Activated B cell treated with CpG ODN at 0.5 μM for 24 hours (primary cell): ENCODE measurements around the gene FMN1. TPM values are rescaled to one million over a fixed set of nuclear protein-coding genes. Genes with fewer than 3 reads are reported as not detected.

Experiments used
- ATAC-seq: fragments of 200-7000 bp; cut with Tn5 transposase; one replicate; pipeline ENCODE4 v1.10.0; 2021; ENCODE audit warnings: low read depth, mild to moderate bottlenecking, moderate library complexity
- CTCF ChIA-PET: fragments of 350-600 bp; sonication (Branson Sonifier 250); formaldehyde crosslinking; loops from one replicate; lab custom pipeline; 2021; ENCODE audit warnings: antibody characterized with exemption; lab: Charles Lee
- POLR2A ChIA-PET: fragments of 350-600 bp; sonication (Branson Sonifier 250); formaldehyde crosslinking; loops from one replicate; lab custom pipeline; 2021; ENCODE audit warnings: antibody characterized with exemption; lab: Charles Lee
- DNase-seq: peaks from one replicate; pipeline ENCODE4 v3.0.0; 2022
- H3K27ac Mint-ChIP-seq: one replicate; pipeline ENCODE4 v1.8.0; 2020; ENCODE audit warnings: mixed read lengths
- H3K27me3 Mint-ChIP-seq: one replicate; pipeline ENCODE4 v1.8.0; 2021; ENCODE audit warnings: mixed read lengths
- H3K36me3 Mint-ChIP-seq: one replicate; pipeline ENCODE4 v1.8.0; 2021; ENCODE audit warnings: low read depth, mixed read lengths
- H3K4me1 Mint-ChIP-seq: one replicate; pipeline ENCODE4 v1.8.0; 2021; ENCODE audit warnings: mixed read lengths
- H3K4me3 Mint-ChIP-seq: one replicate; pipeline ENCODE4 v1.8.0; 2020; ENCODE audit warnings: mild to moderate bottlenecking, mixed read lengths
- H3K9me3 Mint-ChIP-seq: one replicate; pipeline ENCODE4 v1.8.0; 2020; ENCODE audit warnings: mixed read lengths
- intact Hi-C: fragments of 100-400 bp; cut with micrococcal nuclease; formaldehyde crosslinking; loops from one replicate; pipeline ENCODE4 v1.15.1; 2024
- total RNA-seq: library from RNA; stranded (reverse); gene quantifications from 2 replicates; pipeline ENCODE4 v1.2.3, GENCODE V29; 2022
- TF ChIP-seq, protein P1 (sequence below): fragments of 200-600 bp; IDR thresholded peaks from one replicate; pipeline ENCODE4 v1.8.0; 2022; ENCODE audit warnings: antibody characterized with exemption, mild to moderate bottlenecking

Gene FMN1
- total RNA-seq, 1 donor from 2014 or later: 0.80 TPM

GRCh38 chr15:33119273-33119672, 75.2 kb downstream of the FMN1 start:
- ChIA-PET POLR2A (no interaction called here), CTCF (interaction anchor here (1.3 kb wide), 1 partner anchor 33 kb away, joined by 3 read pairs; no protein-coding TSS in a partner anchor)
- H3K9me3 Mint-ChIP-seq: no peaks in the 10 kb centered on the region
- no peaks in the 10 kb centered on the region for H3K36me3 Mint-ChIP-seq
- ATAC-seq (no peak), DNase-seq (no peak)
- intact Hi-C loops: no loop called here
- TF ChIP-seq, protein P1, sequence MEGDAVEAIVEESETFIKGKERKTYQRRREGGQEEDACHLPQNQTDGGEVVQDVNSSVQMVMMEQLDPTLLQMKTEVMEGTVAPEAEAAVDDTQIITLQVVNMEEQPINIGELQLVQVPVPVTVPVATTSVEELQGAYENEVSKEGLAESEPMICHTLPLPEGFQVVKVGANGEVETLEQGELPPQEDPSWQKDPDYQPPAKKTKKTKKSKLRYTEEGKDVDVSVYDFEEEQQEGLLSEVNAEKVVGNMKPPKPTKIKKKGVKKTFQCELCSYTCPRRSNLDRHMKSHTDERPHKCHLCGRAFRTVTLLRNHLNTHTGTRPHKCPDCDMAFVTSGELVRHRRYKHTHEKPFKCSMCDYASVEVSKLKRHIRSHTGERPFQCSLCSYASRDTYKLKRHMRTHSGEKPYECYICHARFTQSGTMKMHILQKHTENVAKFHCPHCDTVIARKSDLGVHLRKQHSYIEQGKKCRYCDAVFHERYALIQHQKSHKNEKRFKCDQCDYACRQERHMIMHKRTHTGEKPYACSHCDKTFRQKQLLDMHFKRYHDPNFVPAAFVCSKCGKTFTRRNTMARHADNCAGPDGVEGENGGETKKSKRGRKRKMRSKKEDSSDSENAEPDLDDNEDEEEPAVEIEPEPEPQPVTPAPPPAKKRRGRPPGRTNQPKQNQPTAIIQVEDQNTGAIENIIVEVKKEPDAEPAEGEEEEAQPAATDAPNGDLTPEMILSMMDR: no peak
- H3K4me3 Mint-ChIP-seq: no peak overlapping the region
- H3K27ac Mint-ChIP-seq: no peak overlapping the region
- H3K27me3 Mint-ChIP-seq: no peaks in the 10 kb centered on the region
- H3K4me1 Mint-ChIP-seq: no peaks in the 10 kb centered on the region

DNA sequence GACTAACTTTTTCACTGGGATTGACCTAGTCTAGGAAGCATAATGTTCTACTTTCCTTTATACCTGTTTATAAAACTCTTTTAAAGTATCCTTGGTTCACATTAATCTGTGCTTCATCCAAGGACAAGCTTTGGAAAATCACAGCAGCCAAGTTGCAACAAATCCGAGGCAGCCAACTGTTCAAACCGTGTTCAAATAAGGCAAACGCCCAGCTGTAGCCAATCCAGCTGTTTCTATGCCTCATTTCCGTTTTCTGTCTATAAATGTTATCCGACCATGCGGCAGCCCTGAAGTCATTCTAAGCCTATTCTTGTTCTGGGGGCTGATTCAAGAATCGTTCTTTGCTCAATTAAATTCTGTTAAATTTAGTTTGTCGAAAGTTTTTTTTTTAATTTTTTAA, 78.3 kb downstream of the FMN1 start:
- TF ChIP-seq, protein P1: no peak
- ChIA-PET CTCF (no interaction called here), POLR2A (no interaction called here)
- no peaks in the 10 kb centered on the region for H3K36me3 Mint-ChIP-seq
- no peaks in the 10 kb centered on the region for H3K27me3 Mint-ChIP-seq
- H3K4me3 Mint-ChIP-seq: no peak overlapping the region
- intact Hi-C loops: no loop called here
- DNase-seq (no peak), ATAC-seq (no peak)
- H3K4me1 Mint-ChIP-seq: no peaks in the 10 kb centered on the region
- no peaks in the 10 kb centered on the region for H3K9me3 Mint-ChIP-seq
- H3K27ac Mint-ChIP-seq: no peak overlapping the region

DNA sequence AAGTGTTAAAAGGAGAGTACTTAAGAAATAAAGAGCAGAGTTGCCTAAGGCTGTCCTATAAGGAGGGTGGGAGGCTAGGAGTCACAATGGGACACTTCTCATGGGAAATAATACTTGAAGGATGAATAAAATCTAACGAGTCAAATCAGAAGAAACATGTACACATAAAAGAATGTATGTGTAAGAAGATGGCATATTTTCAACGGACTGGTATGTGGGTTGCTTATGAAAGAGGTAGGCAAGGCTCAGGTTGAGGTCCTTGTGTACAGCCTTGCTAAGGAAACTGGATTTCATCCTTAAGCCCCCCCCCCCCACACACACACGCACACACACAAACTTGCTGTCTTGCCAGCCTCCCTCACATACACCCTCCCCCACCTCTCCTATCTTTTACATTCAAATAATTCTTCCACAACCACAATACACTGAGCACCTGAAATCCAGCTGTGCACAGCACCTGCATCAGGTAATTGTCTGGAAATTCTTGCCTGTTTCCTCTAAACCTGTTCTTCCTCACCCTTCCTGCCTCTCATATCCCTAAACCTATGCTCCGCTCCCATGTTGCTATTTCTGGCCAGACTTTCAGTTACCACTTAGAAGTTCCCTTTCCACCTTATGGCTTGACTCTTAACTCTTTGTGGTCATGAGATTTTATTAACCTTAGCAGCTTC, 79.2 kb downstream of the FMN1 start:
- DNase-seq (no peak), ATAC-seq (no peak)
- TF ChIP-seq, protein P1: no peak
- POLR2A ChIA-PET: no interaction called here
- Mint-ChIP-seq H3K27ac (no peak overlapping the region), H3K36me3 (no peaks in the 10 kb centered on the region), H3K27me3 (no peaks in the 10 kb centered on the region), H3K4me3 (no peak overlapping the region), H3K9me3 (no peaks in the 10 kb centered on the region), H3K4me1 (no peaks in the 10 kb centered on the region)
- CTCF ChIA-PET: no interaction called here
- intact Hi-C loops: no loop called here

- H3K27ac Mint-ChIP-seq: no peak overlapping the region
- no peak overlapping the region for H3K4me3 Mint-ChIP-seq
- CTCF ChIA-PET: no interaction called here
- H3K27me3 Mint-ChIP-seq: peaks cover 3% of the 10 kb centered on the region
- intact Hi-C loops: no loop called here
- H3K36me3 Mint-ChIP-seq: no peaks in the 10 kb centered on the region
- DNase-seq (no peak), ATAC-seq (no peak)
- H3K9me3 Mint-ChIP-seq: no peaks in the 10 kb centered on the region
- H3K4me1 Mint-ChIP-seq: no peaks in the 10 kb centered on the region
- POLR2A ChIA-PET: no interaction called here
- TF ChIP-seq, protein P1: no peak
These were observed 80.2 kb downstream of the FMN1 start for GRCh38 chr15:33114374-33114717.

DNA sequence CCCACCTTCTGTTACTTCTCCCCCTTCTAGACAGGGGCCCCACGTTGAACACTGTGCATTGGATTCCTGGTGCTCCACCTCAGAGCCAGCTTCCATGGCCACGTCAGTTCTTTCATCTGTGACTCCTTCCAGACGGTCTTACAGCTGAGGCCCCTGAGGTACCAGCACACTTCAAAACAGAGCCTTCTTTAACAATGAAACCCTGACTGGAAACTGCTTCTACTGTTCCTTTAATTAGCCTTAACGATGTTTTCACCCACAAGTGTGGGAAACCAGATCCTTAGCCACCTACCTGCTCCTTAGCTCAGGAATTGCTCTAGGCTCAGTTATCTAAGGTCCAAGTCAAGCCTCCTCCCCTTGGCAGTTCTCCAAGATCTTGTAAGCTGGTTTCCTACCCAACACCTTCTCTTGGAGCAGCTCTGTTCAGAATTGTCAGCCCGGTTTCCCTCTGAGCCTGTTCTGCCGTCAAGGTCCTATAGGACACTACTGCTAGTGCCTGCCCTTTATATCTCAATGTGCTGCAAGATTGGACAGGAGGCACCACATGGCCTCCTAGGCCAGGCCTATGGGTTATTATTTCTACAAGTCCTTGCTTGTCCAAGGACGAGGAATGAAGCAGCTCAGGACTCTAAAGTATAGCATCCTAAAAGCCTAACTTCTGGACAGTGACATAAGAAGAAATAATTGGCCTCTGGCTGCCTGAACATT, 80.7 kb downstream of the FMN1 start:
- Mint-ChIP-seq H3K4me1 (no peaks in the 10 kb centered on the region), H3K4me3 (no peak overlapping the region), H3K27me3 (peaks cover 5% of the 10 kb centered on the region), H3K9me3 (no peaks in the 10 kb centered on the region), H3K36me3 (no peaks in the 10 kb centered on the region), H3K27ac (no peak overlapping the region)
- ATAC-seq: no peak
- POLR2A ChIA-PET: no interaction called here
- intact Hi-C loops: no loop called here
- TF ChIP-seq, protein P1: no peak
- no peak for DNase-seq
- CTCF ChIA-PET: no interaction called here
